TTC549 (cell line): ENCODE results near the gene BEAN1.

Source experiments
- FAIRE-seq: peaks from 2 replicates; lab custom pipeline; 2012; peaks lifted over from hg19 to GRCh38; lab: Jason Lieb, UNC

Gene BEAN1

DNA sequence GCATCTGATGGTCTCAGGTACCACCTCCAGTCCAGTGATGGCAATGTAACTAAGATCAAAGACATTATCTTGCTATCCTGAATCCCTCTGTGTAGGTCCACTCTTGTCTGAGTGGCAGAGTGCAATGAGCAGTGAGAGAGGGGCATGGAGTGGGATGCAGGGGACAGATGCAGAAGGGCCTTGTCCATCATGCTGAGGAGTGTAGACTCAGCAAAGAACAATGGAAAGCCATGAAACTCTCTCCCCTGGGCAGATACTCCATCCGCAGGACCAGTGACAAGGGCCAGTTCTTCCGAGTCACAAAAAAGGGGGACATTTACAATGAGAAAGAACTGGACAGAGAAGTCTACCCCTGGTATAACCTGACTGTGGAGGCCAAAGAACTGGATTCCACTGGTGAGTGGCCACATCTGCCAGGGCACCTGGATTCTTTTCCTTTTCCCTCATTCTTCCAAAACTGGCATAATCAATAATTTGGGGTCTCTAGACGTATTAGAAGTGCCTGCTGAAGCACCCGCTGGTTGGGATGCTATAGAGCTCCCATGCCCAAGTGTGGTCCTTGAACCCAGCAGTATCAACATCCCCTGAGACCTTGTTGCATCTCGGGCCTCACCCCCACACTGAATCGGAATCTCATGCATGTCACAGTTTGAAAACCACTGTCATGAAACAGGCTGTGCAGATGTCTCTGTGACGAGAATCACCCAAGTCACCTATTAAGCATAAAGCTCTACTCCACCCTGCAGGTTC lies 31.1 kb upstream of the BEAN1 start:
- FAIRE-seq = no peak

DNA sequence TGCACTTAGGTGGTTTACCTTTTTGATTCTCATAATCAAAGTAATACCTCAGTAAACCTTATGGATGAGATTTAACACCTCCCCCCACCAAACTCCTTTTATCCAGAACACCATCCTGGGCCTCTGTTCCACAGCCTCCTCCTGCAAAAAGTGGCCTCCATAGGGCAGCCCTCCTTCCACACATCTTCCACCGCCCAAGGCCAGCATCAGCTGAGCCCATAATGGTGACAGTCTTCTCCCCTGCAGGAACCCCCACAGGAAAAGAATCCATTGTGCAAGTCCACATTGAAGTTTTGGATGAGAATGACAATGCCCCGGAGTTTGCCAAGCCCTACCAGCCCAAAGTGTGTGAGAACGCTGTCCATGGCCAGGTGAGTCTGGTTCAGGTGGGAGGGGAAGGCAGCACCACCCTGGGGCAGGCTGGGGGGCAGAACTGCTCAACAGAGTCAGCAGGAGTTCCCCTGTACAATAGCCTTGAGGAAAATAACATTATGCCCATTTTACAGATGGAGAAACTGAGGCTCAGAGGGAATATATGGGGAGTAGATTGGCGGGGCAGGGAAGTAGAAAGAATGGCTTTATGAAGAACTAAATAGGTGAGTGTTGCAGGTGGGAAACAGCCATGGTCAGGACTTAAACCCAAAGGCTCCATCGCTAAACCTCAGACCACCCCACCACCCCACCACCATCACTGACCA lies 29.2 kb upstream of the BEAN1 start:
- no peak for FAIRE-seq

DNA sequence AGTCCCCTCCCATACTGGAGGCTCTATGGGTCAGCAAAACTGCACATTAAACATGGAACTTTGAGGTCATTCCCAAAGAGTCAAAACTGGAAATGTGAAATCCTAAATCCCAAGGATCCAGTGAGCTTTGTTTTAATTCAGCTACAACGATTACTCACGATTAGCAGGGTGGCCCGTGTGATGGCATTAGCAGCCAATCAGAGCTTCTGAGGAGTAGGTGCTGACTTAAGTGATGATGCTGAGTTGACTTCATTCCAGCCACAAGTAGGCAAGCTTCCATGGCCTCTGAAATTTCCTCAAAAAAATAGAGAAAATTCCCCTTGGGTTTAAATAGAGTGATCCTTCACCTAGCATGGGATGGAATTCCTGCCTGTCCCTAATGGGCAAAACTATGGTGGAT lies 28.1 kb upstream of the BEAN1 start:
- FAIRE-seq = no peak

DNA sequence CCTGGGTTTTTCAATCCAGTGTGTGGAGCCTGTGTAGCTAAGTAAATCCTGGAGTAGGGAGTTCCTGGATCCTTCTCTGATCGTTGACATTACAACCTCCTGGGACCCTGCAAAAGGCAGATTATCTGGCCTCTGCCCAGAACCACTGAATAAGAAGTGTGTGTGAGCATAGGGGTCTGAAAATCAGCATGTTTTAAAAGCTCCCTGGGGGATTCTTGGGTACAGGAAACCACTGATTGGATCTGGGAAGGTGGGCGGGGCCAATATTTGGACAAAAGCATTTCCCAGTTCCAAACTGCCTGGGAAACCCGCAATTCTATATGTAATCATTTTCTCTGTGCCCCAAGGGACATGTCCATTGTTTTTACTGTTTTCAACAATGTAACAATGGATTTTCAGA lies 27.2 kb upstream of the BEAN1 start:
- FAIRE-seq = no peak

DNA sequence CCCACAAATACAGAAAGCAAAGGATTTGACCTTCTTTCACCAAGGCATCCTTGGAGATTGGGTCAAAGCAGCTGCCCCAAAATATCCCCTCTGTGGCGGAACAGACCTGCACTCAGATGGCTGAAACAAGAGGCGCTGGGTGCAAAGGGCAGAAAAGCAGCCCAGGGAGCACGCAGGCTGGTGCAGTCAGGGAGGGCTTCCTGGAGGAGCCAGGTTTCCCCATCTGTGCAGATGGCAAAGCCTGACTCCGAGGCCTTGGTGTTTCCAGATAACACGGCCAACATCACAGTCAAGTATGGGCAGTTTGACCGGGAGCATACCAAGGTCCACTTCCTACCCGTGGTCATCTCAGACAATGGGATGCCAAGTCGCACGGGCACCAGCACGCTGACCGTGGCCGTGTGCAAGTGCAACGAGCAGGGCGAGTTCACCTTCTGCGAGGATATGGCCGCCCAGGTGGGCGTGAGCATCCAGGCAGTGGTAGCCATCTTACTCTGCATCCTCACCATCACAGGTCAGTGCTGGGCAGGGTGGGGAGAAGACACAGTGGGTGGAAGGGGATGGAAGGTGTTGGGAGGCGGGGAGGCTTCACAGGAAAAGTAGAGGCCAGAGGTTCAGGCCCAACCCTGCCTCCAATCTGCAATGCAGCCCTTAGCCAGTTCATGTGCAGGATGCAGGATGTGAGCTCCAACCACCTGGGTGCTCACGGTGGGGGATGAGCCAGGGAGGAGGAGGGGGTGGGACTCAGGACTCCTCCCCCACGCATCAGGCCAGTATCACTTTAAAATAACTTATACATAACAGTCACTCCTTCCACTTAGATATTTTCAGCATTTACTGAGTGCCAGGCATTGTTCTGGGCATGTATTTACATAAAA lies 26.4 kb upstream of the BEAN1 start:
- no peak for FAIRE-seq

DNA sequence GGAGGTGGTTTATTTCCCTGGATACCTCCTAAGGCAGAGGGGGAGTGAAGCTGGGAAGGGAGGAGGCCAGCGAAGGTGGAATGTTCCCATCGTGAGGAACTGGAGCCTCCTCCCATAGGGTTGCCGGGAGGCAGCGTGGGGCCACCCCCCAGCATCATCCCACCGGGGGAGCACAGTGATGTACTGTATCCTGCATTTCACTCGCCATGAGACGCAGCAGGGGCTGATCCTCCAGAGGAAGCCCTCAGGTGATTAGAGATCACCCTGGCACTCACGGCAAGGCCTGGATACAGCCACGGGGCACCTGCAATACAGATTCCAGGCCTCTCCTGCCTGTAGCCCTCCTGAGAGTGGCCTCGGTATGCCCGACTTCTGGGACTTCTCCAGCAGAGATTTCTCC lies 25.5 kb upstream of the BEAN1 start:
- no peak for FAIRE-seq

DNA sequence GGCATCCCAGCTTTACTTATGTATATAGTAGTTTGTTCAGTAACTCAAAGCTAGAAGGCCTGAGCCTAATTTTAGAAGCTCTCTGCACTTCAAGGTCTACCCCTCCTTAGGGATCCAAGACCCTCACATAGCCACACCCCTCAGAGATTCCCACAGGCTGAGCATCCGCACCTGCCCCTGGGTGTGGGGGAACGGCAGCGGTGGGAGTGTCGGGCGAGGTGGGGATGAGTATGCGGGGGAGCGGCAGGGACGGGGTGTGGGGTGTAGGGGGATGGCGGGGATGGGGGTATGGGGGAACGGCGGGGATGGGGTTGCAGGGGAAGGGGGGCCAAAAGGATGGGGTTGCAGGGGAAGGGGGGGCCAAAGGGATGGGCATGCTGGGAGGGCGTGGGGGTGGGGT lies 24.9 kb upstream of the BEAN1 start:
- FAIRE-seq = no peak

DNA sequence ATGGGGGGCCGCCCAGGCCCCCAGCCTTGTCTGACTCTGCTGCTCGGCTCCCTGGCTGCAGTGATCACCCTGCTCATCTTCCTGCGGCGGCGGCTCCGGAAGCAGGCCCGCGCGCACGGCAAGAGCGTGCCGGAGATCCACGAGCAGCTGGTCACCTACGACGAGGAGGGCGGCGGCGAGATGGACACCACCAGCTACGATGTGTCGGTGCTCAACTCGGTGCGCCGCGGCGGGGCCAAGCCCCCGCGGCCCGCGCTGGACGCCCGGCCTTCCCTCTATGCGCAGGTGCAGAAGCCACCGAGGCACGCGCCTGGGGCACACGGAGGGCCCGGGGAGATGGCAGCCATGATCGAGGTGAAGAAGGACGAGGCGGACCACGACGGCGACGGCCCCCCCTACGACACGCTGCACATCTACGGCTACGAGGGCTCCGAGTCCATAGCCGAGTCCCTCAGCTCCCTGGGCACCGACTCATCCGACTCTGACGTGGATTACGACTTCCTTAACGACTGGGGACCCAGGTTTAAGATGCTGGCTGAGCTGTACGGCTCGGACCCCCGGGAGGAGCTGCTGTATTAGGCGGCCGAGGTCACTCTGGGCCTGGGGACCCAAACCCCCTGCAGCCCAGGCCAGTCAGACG lies 24.4 kb upstream of the BEAN1 start:
- no peak for FAIRE-seq

DNA sequence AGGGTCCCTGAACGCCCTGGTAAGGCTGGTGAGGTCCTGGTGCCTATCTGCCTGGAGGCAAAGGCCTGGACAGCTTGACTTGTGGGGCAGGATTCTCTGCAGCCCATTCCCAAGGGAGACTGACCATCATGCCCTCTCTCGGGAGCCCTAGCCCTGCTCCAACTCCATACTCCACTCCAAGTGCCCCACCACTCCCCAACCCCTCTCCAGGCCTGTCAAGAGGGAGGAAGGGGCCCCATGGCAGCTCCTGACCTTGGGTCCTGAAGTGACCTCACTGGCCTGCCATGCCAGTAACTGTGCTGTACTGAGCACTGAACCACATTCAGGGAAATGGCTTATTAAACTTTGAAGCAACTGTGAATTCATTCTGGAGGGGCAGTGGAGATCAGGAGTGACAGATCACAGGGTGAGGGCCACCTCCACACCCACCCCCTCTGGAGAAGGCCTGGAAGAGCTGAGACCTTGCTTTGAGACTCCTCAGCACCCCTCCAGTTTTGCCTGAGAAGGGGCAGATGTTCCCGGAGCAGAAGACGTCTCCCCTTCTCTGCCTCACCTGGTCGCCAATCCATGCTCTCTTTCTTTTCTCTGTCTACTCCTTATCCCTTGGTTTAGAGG lies 23.5 kb upstream of the BEAN1 start:
- FAIRE-seq = no peak

DNA sequence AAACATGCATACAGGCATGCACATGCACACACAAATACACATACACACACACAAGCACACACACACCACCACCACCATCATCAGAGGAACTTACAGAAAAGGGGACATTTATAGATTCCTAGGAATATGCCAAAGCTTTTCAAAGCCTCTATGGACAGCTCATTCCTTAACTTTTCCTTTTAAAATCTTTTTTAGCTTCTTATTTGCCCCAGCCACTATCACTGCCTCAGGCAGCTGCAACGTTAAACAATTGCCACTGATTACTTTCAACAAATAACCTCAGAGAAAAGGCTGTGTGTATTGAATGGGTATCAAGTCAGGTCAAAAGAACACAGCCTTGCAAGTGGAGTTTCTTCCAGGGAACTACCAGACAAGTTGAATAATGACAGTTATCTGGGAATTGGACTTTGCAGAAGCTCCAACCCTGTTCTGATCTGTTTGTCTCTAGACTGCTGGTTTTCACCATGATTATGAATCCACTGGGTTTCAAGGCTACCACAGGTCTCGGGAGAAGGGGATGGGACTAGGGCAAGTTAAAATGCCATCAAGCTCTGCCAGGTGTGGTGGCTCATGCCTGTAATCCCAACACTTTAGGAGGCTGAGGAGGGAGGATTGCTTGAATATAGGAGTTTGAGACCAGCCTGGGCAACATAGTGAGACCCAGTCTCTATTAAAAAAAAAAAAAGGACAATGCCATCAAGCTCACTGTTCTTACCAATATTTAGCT lies 21.9 kb upstream of the BEAN1 start:
- FAIRE-seq = no peak

DNA sequence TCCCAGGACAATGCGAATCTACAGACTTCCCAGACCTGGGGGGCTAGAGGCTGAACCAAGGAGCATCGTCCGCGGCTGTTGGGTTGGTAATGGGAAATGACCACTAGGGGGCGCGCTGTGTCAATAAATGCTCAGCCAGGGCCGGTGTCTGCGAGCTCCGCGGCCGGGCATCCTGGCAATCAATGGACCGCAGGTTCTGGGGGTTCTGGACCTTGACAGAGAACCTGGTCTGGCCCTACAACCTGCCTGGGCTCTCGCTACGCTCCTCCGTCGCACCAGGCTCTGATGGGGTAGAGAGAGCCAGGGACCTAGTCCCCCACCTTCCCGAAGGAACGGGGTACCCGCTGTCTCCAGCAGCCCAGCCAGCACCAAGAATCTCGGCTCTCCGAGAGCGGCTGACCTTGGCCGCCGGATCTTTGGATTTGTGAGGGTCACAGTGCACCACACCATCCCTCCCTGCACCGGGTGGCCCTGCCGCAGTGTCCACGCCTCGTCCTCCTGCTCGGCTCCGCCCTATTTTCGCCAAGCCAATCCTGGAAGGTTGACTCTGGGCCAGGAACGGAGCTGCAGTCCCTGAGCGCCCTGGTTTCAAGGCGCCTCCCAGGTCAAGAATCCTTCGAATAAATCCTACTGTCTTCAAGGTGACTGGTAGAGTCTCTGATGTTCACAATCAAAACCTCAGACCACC lies 20.4 kb upstream of the BEAN1 start:
- no peak for FAIRE-seq

DNA sequence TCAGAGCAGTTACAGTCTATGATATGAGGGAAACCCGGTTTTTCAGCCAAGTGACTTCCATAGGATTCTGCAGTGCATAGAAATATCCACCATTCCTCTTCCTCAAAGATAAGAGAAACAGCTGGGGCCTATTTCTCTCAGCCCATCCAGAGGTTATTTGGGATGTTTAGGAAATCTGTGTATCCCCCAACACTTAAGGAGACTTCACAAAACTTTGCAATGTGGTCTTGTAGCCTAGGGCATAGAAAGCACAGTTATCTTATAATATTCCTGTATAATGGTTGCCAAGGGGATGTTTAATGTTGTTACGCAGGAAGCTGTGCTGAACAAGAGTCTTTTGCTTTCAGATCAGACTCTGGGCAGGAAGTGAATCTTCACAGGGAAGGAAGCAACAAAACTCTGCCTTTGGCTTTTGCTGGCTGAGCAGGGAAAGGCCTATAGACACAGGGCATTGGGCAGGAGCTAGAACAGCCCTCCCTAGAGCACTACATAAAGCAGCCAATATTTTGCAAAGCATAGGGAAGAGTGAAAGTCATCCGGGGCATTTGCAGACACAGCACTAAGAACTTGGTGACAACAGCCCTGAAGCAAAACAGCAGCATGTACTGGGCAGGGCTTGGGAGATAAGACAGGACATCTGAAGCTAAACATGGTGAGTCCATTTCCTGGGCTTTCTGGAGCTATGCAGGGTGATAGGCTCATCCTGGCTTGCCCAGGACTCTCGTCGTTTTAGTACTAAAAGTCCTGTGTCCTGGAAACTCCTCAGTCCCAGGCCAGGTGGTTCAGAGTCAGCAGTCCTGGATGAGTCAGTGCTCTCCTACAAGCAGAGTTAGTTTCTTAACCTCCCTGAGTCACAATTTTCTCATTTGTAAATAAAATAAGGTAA lies 18.7 kb upstream of the BEAN1 start:
- FAIRE-seq = no peak

DNA sequence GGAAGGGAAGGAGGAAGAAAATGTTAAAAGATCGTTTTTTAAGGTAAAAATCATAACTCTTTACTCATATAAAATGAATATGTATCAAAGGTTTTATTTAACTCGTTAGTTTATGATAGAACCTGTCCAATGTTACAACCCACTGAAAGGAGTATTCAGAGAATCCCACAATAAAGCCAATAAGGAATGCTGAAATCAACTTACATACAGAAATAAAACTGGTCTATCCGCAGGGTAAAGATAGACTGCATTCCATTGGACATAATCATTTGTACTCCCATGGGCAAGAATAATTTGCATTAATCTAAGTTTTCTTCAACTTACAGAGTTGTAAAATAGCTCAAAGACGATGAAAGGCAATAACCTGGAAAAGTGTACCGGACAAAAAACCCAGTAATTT lies 17.9 kb upstream of the BEAN1 start:
- FAIRE-seq = no peak

DNA sequence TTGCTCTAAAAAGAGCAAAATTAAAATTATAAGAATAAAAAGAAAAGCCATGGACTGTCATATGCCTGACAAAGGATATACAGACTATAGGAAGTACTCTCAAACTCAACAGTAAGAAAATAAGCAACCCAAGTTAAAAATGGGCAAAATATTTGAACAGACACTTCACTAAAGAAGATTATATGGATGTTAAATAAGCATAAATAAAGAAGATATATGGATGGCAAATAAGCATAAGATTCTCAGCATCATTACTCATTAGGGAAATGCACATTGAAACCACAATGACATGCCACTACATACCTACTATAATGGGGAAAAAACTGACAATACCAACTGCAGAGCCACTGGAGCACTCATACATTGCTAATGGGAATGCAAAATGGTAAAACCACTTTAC lies 14.9 kb upstream of the BEAN1 start:
- FAIRE-seq = no peak

DNA sequence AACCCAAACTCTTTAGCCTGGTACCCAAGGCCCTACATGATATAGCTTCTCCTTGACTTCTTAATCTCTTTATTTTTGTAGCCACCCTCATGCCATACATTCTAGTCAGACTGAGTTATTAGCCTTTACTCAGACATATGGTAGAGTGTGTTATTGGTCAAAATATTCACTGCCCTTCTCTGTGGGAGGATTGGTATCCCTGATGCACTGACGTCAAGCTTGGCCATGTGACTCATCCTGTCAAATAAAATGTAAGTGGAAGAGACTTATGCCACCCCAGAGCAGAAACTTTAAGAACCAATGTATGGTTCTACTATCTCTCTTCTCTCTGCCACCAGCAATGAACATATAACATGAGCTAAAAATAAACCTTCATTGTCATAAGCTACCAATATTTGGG lies 12.2 kb upstream of the BEAN1 start:
- no peak for FAIRE-seq

DNA sequence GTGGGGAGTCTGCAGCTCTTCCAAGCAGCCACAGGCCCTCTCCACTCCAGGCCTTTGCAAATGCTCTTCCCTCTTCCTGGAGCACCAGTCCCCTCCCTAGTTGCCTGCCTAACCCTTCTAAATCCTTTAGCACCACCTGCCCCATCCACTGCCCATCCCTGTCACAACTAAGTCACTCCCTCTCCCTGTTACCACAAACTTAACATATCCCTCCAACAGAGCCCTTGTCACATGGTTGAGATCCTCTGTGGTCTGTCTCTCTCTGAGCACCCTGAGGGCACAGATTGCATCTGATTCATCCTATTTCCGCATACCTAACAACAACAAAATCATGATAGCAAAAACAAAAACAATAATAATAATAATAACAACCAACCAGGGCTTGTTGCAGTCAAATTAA lies 11.0 kb upstream of the BEAN1 start:
- FAIRE-seq = no peak

DNA sequence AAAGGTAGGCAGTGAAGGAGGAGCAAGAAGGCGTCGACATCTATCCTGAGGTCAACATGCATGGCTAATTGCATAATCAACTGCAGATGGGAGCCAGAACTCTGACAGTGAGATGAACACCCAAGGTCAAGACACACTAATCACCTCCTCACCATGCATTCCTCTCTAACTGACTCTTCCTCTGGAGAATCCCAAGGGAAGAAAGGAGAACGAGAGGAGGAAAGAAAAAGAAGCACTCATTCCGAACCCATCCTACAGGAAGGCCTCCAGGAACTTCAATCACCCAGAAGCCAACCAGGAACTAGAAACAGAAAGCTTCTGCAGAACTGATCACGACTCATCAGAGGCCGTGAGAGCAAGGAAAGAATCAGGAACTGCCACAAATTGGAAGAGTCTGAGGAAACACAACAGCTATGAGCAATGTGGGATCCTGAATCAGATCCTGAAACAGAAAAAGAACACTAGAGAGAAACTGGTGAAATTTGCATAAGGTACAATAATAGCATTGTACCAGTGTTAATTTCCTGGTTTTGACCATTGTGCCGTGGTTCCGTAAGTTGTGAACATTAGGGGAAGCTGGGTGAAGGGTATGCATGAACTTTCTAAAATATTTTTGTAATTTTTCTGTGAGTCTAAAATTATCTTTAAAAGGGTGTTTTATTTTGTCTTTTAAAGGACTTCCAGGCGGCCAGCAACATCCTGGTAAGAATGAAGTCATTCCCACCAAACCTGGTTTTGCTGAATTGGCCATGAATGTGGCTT lies 10.0 kb upstream of the BEAN1 start:
- no peak for FAIRE-seq

DNA sequence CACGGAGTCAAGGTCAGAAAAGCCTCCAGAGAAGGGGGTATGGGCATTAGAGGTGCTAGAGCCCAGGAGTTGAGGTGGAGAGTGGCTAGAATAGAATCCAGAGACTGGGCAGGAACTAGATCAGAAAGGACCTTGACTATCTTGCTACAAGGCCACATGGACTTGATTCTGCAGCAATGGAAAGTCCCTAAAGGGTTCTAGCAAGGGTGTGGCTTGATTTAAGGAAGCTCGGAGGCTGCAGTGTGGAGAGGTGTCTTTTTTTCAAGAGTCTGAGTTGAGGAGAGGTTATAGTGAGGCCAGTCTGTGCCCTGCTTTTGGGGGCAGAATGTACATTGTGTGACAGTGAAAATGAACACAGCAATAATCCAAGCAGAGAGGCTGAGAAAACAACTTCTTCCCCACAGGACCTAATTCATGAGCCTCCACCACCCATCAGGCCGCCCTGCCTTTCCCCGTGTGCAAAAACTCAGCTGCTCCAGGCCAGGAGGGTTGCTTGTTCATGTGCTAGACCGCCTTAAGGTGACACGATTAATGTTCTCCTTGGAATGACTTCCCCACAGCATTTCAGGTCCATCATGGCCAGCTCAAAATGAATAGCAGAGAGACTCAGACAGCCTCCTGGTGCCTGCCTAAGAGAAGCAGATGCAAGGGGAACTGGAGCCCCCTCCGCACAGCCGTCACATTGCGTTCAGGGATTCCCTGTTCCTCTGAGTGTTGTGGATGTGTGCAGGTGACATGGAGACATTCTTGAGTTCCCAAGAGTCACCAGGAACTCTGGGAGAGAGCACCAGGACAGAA lies 8.7 kb upstream of the BEAN1 start:
- FAIRE-seq = no peak
